ENCODE results near the gene PSD4.

PSD4 gene

GRCh38 chr2:113174376-113174750, 592 bp downstream of the PSD4 start:
- TF ChIP-seq, protein P1, sequence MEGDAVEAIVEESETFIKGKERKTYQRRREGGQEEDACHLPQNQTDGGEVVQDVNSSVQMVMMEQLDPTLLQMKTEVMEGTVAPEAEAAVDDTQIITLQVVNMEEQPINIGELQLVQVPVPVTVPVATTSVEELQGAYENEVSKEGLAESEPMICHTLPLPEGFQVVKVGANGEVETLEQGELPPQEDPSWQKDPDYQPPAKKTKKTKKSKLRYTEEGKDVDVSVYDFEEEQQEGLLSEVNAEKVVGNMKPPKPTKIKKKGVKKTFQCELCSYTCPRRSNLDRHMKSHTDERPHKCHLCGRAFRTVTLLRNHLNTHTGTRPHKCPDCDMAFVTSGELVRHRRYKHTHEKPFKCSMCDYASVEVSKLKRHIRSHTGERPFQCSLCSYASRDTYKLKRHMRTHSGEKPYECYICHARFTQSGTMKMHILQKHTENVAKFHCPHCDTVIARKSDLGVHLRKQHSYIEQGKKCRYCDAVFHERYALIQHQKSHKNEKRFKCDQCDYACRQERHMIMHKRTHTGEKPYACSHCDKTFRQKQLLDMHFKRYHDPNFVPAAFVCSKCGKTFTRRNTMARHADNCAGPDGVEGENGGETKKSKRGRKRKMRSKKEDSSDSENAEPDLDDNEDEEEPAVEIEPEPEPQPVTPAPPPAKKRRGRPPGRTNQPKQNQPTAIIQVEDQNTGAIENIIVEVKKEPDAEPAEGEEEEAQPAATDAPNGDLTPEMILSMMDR (IDR thresholded peaks at IDR 0.05): no peak
- Histone ChIP-seq H3K4me3 (ENCODE audit: low read depth in 1 of 2, low read length in 1 of 2) (peak overlapping the region; percentile 84 to 98), H3K9me3 (no peaks in the 10 kb centered on the region), H3K27me3 (no peaks in the 10 kb centered on the region), H3K27ac (peak overlapping the region; percentile 96), H3K4me1 (ENCODE audit: control insufficient read depth in 1 of 2, insufficient read depth in 1 of 2, low read depth in 1 of 2, low read length in 1 of 2) (peaks cover 66 to 79% of the 10 kb centered on the region in 2 experiments), H3K36me3 (peaks cover 30% of the 10 kb centered on the region)

- Histone ChIP-seq H3K4me1 (ENCODE audit: control insufficient read depth in 1 of 2, insufficient read depth in 1 of 2, low read depth in 1 of 2, low read length in 1 of 2) (peaks cover 66 to 79% of the 10 kb centered on the region in 2 experiments), H3K27ac (peak overlapping the region; percentile 96), H3K27me3 (no peaks in the 10 kb centered on the region), H3K4me3 (ENCODE audit: low read depth in 1 of 2, low read length in 1 of 2) (peak overlapping the region; percentile 84 to 98), H3K36me3 (peaks cover 32% of the 10 kb centered on the region), H3K9me3 (no peaks in the 10 kb centered on the region)
- TF ChIP-seq, protein P1 (IDR thresholded peaks at IDR 0.05): no peak
Observed at GRCh38 chr2:113175042-113175628, 1.4 kb downstream of the PSD4 start.

- Histone ChIP-seq H3K4me3 (ENCODE audit: low read depth in 1 of 2, low read length in 1 of 2) (peak overlapping the region; percentile 84 to 98), H3K27ac (peak overlapping the region; percentile 96), H3K9me3 (no peaks in the 10 kb centered on the region), H3K27me3 (no peaks in the 10 kb centered on the region), H3K4me1 (ENCODE audit: control insufficient read depth in 1 of 2, insufficient read depth in 1 of 2, low read depth in 1 of 2, low read length in 1 of 2) (peaks cover 75 to 88% of the 10 kb centered on the region in 2 experiments), H3K36me3 (peaks cover 37% of the 10 kb centered on the region)
- TF ChIP-seq, protein P1 (IDR thresholded peaks at IDR 0.05): no peak
Observed at GRCh38 chr2:113175736-113176695, 2.2 kb downstream of the PSD4 start.

GRCh38 chr2:113176696-113177355, 3.1 kb downstream of the PSD4 start:
- Histone ChIP-seq H3K36me3 (peaks cover 37% of the 10 kb centered on the region), H3K9me3 (no peaks in the 10 kb centered on the region), H3K27me3 (no peaks in the 10 kb centered on the region), H3K4me3 (ENCODE audit: low read depth in 1 of 2, low read length in 1 of 2) (peak overlapping the region; percentile 84 to 98), H3K27ac (peak overlapping the region; percentile 96), H3K4me1 (ENCODE audit: control insufficient read depth in 1 of 2, insufficient read depth in 1 of 2, low read depth in 1 of 2, low read length in 1 of 2) (peaks cover 82 to 96% of the 10 kb centered on the region in 2 experiments)
- TF ChIP-seq, protein P1 (IDR thresholded peaks at IDR 0.05): no peak

- Histone ChIP-seq H3K27me3 (no peaks in the 10 kb centered on the region), H3K9me3 (no peaks in the 10 kb centered on the region), H3K4me1 (ENCODE audit: control insufficient read depth in 1 of 2, insufficient read depth in 1 of 2, low read depth in 1 of 2, low read length in 1 of 2) (peaks cover 84 to 100% of the 10 kb centered on the region in 2 experiments)
Observed at GRCh38 chr2:113178069-113178746, 4.4 kb downstream of the PSD4 start.

More at GRCh38 chr2:113178069-113178746, 4.4 kb downstream of the PSD4 start:
- TF ChIP-seq, protein P1 (IDR thresholded peaks at IDR 0.05): no peak
- Histone ChIP-seq H3K36me3 (peaks cover 51% of the 10 kb centered on the region), H3K4me3 (ENCODE audit: low read depth in 1 of 2, low read length in 1 of 2) (no peak overlapping the region), H3K27ac (peak overlapping the region; percentile 92)
